ENCODE measurements around the gene HPN. TPM values are rescaled to one million over a fixed set of nuclear protein-coding genes. Genes with fewer than 3 reads are reported as not detected.
"Not testable (repeated sequence)": the region's sequence is repeated elsewhere in the genome, so short reads cannot be mapped to it uniquely, and the experiment has no call there.

HPN gene
- total RNA-seq, 1 donor from 2014 or later, result 0.07 TPM

DNA sequence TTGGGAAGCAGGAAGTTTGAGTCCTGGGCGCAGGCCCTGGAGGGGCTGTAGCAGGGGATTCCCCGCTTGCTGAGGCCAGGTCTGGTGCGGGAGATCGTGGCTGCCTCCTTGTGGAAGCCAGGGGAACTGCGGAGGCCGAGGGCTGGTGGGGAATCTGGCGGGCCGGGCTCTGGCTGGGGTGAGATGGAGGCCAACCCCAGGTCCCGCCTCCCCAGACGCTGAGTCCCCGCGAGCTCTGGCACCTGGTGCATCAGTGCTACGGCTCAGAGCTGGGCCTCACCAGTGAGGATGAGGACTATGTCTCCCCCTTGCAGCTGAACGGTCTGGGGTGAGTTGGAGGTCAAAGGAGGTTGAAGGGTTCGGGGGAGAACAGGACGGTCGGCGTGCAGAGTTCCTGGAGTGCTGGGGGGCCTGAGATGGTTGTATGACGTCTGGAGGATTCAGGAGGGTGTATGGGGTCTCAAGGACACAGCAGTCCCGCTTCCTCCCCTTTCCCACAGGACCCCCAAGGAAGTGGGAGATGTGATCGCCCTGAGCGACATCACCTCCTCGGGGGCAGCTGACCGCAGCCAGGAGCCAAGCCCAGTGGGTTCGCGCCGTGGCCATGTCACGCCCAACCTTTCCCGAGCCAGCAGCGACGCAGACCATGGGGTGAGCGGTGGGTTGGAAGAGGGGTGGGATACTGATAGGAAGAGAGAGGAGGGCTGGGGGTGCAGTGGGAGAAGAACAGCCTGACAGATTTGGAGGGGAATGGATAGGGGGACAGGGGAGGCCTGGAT is 28.3 kb upstream of the HPN start:
- DNase-seq (ENCODE audit: low spot score), result peak; percentile 70
- Mint-ChIP-seq H3K4me3 (ENCODE audit: low read depth) (no peak overlapping the region), H3K36me3 (ENCODE audit: low read depth) (peaks cover 70% of the 10 kb centered on the region), H3K4me1 (ENCODE audit: low read depth) (peaks cover 24% of the 10 kb centered on the region), H3K27me3 (ENCODE audit: low read depth) (no peaks in the 10 kb centered on the region), H3K27ac (peak overlapping the region; percentile 73), H3K9me3 (no peaks in the 10 kb centered on the region)
- intact Hi-C loops (cut with micrococcal nuclease), result loop anchor here (1.0 kb wide), 1 partner anchor 40 kb away; no protein-coding TSS in a partner anchor

GRCh38 chr19:35013820-35014754 is 27.4 kb upstream of the HPN start:
- peak overlapping the region; percentile 61 for H3K27ac Mint-ChIP-seq

DNA sequence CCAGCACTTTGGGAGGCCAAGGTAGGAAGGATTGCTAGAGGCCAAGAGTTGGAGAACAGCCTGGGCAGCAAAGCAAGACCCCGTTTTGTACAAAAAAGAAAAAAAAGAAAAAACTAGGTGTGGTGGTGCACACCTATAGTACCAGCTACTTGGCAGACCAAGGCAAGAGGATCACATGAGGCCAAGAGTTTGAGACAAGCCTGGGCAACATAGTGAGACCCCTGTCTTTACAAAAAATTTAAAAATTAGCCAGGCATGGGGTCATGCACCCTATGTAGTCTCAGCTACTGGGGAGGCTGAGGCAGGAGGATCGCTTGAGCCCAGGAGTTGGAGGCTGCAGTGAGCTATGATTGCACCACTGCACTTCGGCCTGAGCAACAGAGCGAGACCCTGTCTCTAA is 26.7 kb upstream of the HPN start:
- intact Hi-C loops (cut with micrococcal nuclease); H3K27ac Mint-ChIP-seq: not testable (repeated sequence)
- peaks cover 76% of the 10 kb centered on the region for H3K36me3 Mint-ChIP-seq (ENCODE audit: low read depth)

More at GRCh38 chr19:35013820-35014754, 27.4 kb upstream of the HPN start:
- DNase-seq (ENCODE audit: low spot score), result peak; percentile 51
- Mint-ChIP-seq H3K4me3 (ENCODE audit: low read depth) (no peak overlapping the region), H3K27me3 (ENCODE audit: low read depth) (no peaks in the 10 kb centered on the region), H3K9me3 (no peaks in the 10 kb centered on the region), H3K36me3 (ENCODE audit: low read depth) (peaks cover 77% of the 10 kb centered on the region), H3K4me1 (ENCODE audit: low read depth) (peaks cover 24% of the 10 kb centered on the region)
- intact Hi-C loops (cut with micrococcal nuclease), result loop anchor here (1.0 kb wide), 1 partner anchor 41 kb away; no protein-coding TSS in a partner anchor

GRCh38 chr19:35015270-35015953 is 26.1 kb upstream of the HPN start:
- Mint-ChIP-seq H3K27ac (no peak overlapping the region), H3K36me3 (ENCODE audit: low read depth) (peaks cover 78% of the 10 kb centered on the region), H3K27me3 (ENCODE audit: low read depth) (no peaks in the 10 kb centered on the region), H3K4me1 (ENCODE audit: low read depth) (peaks cover 24% of the 10 kb centered on the region), H3K9me3 (no peaks in the 10 kb centered on the region), H3K4me3 (ENCODE audit: low read depth) (no peak overlapping the region)
- no peak for DNase-seq (ENCODE audit: low spot score)
- intact Hi-C loops (cut with micrococcal nuclease), result no loop called here

More for the DNA sequence above, 26.7 kb upstream of the HPN start:
- peaks cover 24% of the 10 kb centered on the region for H3K4me1 Mint-ChIP-seq (ENCODE audit: low read depth)
- H3K4me3 Mint-ChIP-seq (ENCODE audit: low read depth); H3K27me3 Mint-ChIP-seq (ENCODE audit: low read depth); DNase-seq (ENCODE audit: low spot score); H3K9me3 Mint-ChIP-seq: not testable (repeated sequence)

DNA sequence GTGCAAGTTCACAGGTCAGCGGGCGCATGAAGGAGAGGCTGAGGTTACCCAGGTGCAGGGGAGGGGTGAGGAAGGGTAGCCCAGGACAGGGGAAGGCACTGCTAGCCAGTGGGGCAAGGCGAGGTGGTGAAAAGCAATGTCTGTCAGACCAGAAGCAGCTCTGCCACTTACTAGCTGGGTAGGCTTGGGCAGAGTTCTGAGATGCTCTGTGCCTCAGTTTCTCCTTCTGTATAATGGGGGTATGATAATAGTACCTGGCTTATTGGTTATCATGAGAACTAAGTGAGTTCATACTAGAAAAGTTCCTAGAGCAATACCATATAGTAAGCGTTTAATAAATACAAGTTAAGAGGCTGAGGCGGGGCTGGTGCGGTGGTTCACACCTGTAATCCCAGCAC is 25.6 kb upstream of the HPN start:
- H3K9me3 Mint-ChIP-seq, result no peaks in the 10 kb centered on the region
- no peaks in the 10 kb centered on the region for H3K27me3 Mint-ChIP-seq (ENCODE audit: low read depth)
- no peak for DNase-seq (ENCODE audit: low spot score)
- intact Hi-C loops (cut with micrococcal nuclease), result no loop called here
- H3K36me3 Mint-ChIP-seq (ENCODE audit: low read depth), result peaks cover 79% of the 10 kb centered on the region
- H3K4me1 Mint-ChIP-seq (ENCODE audit: low read depth), result peaks cover 24% of the 10 kb centered on the region
- H3K27ac Mint-ChIP-seq, result no peak overlapping the region
- H3K4me3 Mint-ChIP-seq (ENCODE audit: low read depth), result no peak overlapping the region

DNA sequence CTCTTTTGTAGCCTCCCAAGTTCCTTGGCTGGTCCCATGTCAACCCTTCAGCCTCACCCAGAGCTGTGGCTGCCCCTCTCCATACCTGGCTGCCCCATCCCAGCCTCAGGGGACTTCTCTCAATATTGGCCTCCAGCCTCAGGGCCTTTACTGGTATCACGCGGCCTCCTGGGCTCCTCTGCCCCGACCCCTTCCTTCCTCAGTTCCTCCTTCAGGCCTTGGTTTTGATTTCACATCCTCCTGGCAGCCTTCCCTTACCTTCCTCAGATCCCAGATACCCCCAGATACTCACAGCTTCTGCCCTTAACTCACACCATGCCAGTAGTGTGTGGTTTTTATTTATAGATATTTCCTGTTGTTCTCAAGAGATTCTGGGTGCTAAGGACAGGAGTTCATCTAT is 24.0 kb upstream of the HPN start:
- no peak for DNase-seq (ENCODE audit: low spot score)
- intact Hi-C loops (cut with micrococcal nuclease), result no loop called here
- Mint-ChIP-seq H3K36me3 (ENCODE audit: low read depth) (peaks cover 79% of the 10 kb centered on the region), H3K9me3 (no peaks in the 10 kb centered on the region), H3K27ac (no peak overlapping the region), H3K4me1 (ENCODE audit: low read depth) (peaks cover 19% of the 10 kb centered on the region), H3K27me3 (ENCODE audit: low read depth) (no peaks in the 10 kb centered on the region), H3K4me3 (ENCODE audit: low read depth) (no peak overlapping the region)

DNA sequence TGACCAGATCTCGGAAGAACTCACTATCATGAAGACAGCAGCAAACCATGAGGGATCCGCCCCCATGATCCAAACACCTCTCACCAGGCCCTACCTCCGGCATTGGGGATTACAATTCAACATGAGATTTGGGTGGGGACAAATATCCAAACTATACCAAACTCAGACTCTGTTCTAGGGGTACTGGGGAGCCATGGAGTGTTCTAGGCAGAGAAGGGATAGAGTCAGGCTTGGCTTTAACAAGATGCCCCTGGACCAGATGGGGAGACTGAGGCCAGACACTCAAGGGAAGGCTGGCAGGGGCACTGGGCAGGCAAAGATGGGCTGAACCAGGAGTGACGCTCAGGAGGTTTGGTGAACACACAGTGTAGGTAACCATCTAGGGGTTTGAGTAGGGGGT is 23.1 kb upstream of the HPN start:
- no peak for DNase-seq (ENCODE audit: low spot score)
- Mint-ChIP-seq H3K9me3 (no peaks in the 10 kb centered on the region), H3K27me3 (ENCODE audit: low read depth) (no peaks in the 10 kb centered on the region), H3K4me1 (ENCODE audit: low read depth) (peaks cover 10% of the 10 kb centered on the region), H3K36me3 (ENCODE audit: low read depth) (peaks cover 76% of the 10 kb centered on the region), H3K27ac (no peak overlapping the region), H3K4me3 (ENCODE audit: low read depth) (no peak overlapping the region)
- intact Hi-C loops (cut with micrococcal nuclease), result no loop called here

DNA sequence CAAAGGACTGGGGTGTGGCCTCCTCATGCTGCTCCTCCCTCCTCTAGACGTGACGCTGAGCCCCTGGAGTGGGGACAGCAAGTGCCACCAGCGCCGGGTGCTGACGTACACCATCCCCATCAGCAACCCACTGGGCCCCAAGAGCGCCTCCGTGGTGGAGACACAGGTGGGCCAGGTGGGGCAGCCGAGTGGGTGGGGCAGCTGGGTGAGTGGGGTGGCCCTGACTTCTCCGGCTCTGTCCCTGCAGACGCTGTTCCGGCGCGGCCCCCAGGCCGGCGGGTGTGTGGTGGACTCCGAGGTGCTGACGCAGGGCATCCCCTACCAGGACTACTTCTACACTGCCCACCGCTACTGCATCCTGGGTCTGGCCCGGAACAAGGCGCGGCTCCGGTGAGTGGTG is 22.4 kb upstream of the HPN start:
- no peak for DNase-seq (ENCODE audit: low spot score)
- H3K27me3 Mint-ChIP-seq (ENCODE audit: low read depth), result no peaks in the 10 kb centered on the region
- peaks cover 74% of the 10 kb centered on the region for H3K36me3 Mint-ChIP-seq (ENCODE audit: low read depth)
- H3K9me3 Mint-ChIP-seq, result no peaks in the 10 kb centered on the region
- no peak overlapping the region for H3K4me3 Mint-ChIP-seq (ENCODE audit: low read depth)
- peaks cover 4% of the 10 kb centered on the region for H3K4me1 Mint-ChIP-seq (ENCODE audit: low read depth)
- intact Hi-C loops (cut with micrococcal nuclease), result no loop called here
- no peak overlapping the region for H3K27ac Mint-ChIP-seq

DNA sequence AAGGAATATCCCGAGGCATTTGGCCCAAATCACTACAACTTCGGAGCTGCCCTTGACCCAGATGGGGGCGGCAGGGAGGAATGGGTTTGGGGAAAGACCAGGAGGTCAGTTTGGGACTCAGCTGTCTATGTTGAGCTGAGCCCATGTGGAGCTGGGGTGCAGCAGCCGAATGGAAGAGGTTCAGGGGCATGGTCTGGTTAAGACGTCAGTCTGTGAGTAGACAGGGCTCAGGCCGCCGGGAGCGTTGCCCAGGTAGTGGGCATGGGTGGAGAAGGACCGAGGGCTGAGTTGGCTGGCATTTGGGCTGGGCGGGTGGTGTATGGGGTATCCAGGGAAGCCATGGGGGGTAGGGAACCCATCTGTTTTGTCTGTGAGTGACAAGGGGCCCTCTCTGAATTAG is 20.5 kb upstream of the HPN start:
- H3K27me3 Mint-ChIP-seq (ENCODE audit: low read depth), result no peaks in the 10 kb centered on the region
- H3K36me3 Mint-ChIP-seq (ENCODE audit: low read depth), result peaks cover 74% of the 10 kb centered on the region

DNA sequence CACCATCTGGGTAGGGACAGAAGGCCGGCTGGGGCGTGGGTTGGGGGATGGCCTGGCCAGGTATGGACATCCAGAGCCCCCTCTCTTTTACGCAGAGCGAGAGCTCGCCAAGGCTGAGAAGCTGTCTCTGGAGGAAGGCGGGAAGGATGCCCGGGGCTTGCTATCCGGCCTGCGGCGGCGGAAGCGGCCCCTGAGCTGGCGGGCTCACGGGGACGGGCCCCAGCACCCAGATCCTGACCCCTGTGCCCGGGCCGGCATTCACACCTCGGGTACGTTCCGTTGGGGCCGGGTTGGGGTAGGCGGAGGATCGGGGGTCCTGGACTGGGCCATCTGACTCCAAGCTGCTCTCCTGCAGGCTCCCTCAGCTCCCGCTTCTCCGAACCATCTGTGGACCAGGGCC is 19.9 kb upstream of the HPN start:
- no peak overlapping the region for H3K27ac Mint-ChIP-seq
- DNase-seq (ENCODE audit: low spot score), result no peak
- H3K27me3 Mint-ChIP-seq (ENCODE audit: low read depth), result no peaks in the 10 kb centered on the region
- no peaks in the 10 kb centered on the region for H3K9me3 Mint-ChIP-seq
- intact Hi-C loops (cut with micrococcal nuclease), result no loop called here
- no peaks in the 10 kb centered on the region for H3K4me1 Mint-ChIP-seq (ENCODE audit: low read depth)
- H3K36me3 Mint-ChIP-seq (ENCODE audit: low read depth), result peaks cover 77% of the 10 kb centered on the region
- H3K4me3 Mint-ChIP-seq (ENCODE audit: low read depth), result no peak overlapping the region

More for the DNA sequence above, 20.5 kb upstream of the HPN start:
- DNase-seq (ENCODE audit: low spot score), result no peak
- Mint-ChIP-seq H3K4me1 (ENCODE audit: low read depth) (no peaks in the 10 kb centered on the region), H3K27ac (peak overlapping the region; percentile 3), H3K4me3 (ENCODE audit: low read depth) (no peak overlapping the region), H3K9me3 (no peaks in the 10 kb centered on the region)
- intact Hi-C loops (cut with micrococcal nuclease), result no loop called here

DNA sequence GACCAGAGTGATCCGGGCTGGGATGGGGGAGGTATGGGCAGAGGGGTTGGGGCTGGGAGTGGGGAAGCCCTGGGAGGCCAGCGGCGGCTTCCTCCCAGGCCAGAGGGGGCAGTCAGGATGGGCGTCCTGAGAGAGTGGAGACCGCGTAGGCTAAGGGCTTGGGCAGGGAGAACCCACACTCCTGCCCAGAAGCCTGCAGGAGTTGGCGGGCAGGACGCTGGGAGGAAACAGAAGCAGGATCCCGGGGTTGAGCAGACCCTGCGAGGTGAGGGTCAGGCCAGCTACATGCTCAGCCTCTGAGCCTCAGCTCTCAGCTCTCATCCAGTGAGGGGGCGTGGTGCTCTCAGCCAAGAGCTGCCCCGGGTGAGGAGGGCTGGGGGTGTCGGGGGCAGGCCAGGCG is 19.1 kb upstream of the HPN start:
- Mint-ChIP-seq H3K4me3 (ENCODE audit: low read depth) (no peak overlapping the region), H3K4me1 (ENCODE audit: low read depth) (no peaks in the 10 kb centered on the region), H3K27me3 (ENCODE audit: low read depth) (no peaks in the 10 kb centered on the region), H3K9me3 (no peaks in the 10 kb centered on the region), H3K36me3 (ENCODE audit: low read depth) (peaks cover 79% of the 10 kb centered on the region), H3K27ac (no peak overlapping the region)
- intact Hi-C loops (cut with micrococcal nuclease), result no loop called here
- no peak for DNase-seq (ENCODE audit: low spot score)

GRCh38 chr19:35023428-35023827 is 18.1 kb upstream of the HPN start:
- Mint-ChIP-seq H3K4me1 (ENCODE audit: low read depth) (no peaks in the 10 kb centered on the region), H3K9me3 (no peaks in the 10 kb centered on the region), H3K4me3 (ENCODE audit: low read depth) (no peak overlapping the region), H3K27ac (no peak overlapping the region), H3K36me3 (ENCODE audit: low read depth) (peaks cover 81% of the 10 kb centered on the region), H3K27me3 (ENCODE audit: low read depth) (no peaks in the 10 kb centered on the region)
- no peak for DNase-seq (ENCODE audit: low spot score)
- intact Hi-C loops (cut with micrococcal nuclease), result no loop called here
